Fibroblast of mammary gland (primary cell): ENCODE results near the gene NENF.
"Not testable (repeated sequence)": the region's sequence is repeated elsewhere in the genome, so short reads cannot be mapped to it uniquely, and the experiment has no call there.

Experiments
- DNase-seq: peaks from one replicate; pipeline ENCODE4 v3.0.0-alpha.2; 2010; ENCODE audit warnings: low read depth
- H3K4me3 ChIP-seq: 2 replicates; pipeline ENCODE4 v1.5.1; 2011; ENCODE audit warnings: low read depth, mild to moderate bottlenecking, low read length, moderate library complexity; ENCODE audit not compliant: control insufficient read depth
- CTCF ChIP-seq: conservative IDR thresholded peaks from 2 replicates; pipeline ENCODE4 v1.5.1; 2011; ENCODE audit warnings: low read depth, low read length, inconsistent platforms; ENCODE audit not compliant: control insufficient read depth, insufficient read depth

NENF gene

GRCh38 chr1:212432661-212433576 lies at the start of gene NENF:
TSS of gene NENF (plus strand) at chr1:212432920. CDS start at chr1:212432944, 24 bp downstream.
- TF ChIP-seq CTCF, result no peak
- peak; percentile 70 for DNase-seq
- peak within 1 kb of the TSS; percentile 75 for H3K4me3 ChIP-seq

GRCh38 chr1:212386029-212386428 lies 46.7 kb upstream of the NENF start:
- no peak overlapping the region for H3K4me3 ChIP-seq
- DNase-seq, result no peak
- no peak for TF ChIP-seq CTCF

GRCh38 chr1:212388985-212389716 lies 43.6 kb upstream of the NENF start:
- TF ChIP-seq CTCF, result no peak
- no peak for DNase-seq
- no peak overlapping the region for H3K4me3 ChIP-seq

GRCh38 chr1:212395678-212396437 lies 36.9 kb upstream of the NENF start:
- not testable (repeated sequence) for DNase-seq, H3K4me3 ChIP-seq

GRCh38 chr1:212396638-212397037 lies 36.1 kb upstream of the NENF start:
- no peak overlapping the region for H3K4me3 ChIP-seq
- TF ChIP-seq CTCF, result no peak
- peak; percentile 5 for DNase-seq

- no peak overlapping the region for H3K4me3 ChIP-seq
- no peak for DNase-seq
- TF ChIP-seq CTCF, result no peak
These were observed 35.5 kb upstream of the NENF start for GRCh38 chr1:212397171-212397570.
